ENCODE results near the gene NIT1. TPM values are rescaled to one million over a fixed set of nuclear protein-coding genes. Genes with fewer than 3 reads are reported as not detected.

NIT1 gene
- total and polyA plus RNA-seq, 2 of the 13 experiments (the other 11 are each of a cell fraction or from before 2014, with no cell fraction given): 22.7 to 31.0 TPM

DNA sequence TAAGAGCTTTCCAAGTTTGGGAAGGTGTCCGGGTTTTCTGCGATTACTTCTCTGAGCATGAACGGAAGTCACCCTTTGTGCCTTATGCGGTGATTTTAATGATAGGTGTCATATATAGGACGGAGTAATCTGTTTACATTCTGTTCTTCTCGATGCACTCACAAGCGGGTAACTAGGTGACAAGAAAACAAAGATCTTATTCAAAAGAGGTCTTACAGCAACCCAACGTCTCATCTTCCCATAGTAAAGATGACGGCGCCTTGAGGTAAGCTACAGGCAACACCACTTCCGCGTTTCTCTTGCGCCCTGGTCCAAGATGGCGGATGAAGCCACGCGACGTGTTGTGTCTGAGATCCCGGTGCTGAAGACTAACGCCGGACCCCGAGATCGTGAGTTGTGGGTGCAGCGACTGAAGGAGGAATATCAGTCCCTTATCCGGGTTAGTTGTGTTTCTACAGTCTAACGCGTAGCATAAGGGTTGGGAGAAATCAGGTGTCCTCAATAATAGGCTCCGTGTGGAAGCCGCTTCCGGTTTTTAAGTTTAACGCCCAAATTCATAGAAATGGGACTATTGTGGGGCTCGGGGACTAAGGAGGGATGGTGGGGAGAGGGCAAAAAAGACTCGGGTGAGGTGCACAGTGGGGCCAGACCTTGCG is 35.9 kb downstream of the NIT1 start, which contains the start of gene UFC1 (continued):
- TF ChIP-seq KLF6 (CRISPR knock-in tag; IDR thresholded peaks at IDR 0.05): peak; percentile 51; the same call in 1 of the 2 replicates
- TF ChIP-seq FLYWCH1 (CRISPR knock-in tag; IDR thresholded peaks at IDR 0.05): no peak
- no peak for TF ChIP-seq ATRX (CRISPR knock-in tag; IDR thresholded peaks at IDR 0.05; ENCODE audit: borderline replicate concordance)
- no peak for TF ChIP-seq ZNF136 (CRISPR knock-in tag; IDR thresholded peaks at IDR 0.05; ENCODE audit: low read depth)
- TF ChIP-seq, protein P1, sequence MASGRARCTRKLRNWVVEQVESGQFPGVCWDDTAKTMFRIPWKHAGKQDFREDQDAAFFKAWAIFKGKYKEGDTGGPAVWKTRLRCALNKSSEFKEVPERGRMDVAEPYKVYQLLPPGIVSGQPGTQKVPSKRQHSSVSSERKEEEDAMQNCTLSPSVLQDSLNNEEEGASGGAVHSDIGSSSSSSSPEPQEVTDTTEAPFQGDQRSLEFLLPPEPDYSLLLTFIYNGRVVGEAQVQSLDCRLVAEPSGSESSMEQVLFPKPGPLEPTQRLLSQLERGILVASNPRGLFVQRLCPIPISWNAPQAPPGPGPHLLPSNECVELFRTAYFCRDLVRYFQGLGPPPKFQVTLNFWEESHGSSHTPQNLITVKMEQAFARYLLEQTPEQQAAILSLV (CRISPR knock-in tag; IDR thresholded peaks at IDR 0.05; ENCODE audit: borderline replicate concordance): peak; percentile 33; the same call in 1 of the 2 replicates
- TF ChIP-seq, protein P2, sequence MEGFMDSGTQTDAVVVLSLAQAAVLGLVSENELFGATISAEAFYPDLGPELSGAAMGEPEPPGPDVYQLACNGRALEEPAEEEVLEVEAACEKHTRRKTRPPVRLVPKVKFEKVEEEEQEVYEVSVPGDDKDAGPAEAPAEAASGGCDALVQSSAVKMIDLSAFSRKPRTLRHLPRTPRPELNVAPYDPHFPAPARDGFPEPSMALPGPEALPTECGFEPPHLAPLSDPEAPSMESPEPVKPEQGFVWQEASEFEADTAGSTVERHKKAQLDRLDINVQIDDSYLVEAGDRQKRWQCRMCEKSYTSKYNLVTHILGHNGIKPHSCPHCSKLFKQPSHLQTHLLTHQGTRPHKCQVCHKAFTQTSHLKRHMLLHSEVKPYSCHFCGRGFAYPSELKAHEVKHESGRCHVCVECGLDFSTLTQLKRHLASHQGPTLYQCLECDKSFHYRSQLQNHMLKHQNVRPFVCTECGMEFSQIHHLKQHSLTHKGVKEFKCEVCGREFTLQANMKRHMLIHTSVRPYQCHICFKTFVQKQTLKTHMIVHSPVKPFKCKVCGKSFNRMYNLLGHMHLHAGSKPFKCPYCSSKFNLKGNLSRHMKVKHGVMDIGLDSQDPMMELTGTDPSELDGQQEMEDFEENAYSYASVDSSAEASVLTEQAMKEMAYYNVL (CRISPR knock-in tag; IDR thresholded peaks at IDR 0.05; ENCODE audit: borderline replicate concordance): no peak
- peak; percentile 65 for TF ChIP-seq SALL1 (CRISPR knock-in tag; IDR thresholded peaks at IDR 0.05)
- no peak for TF ChIP-seq FIP1L1 (IDR thresholded peaks at IDR 0.05; ENCODE audit: borderline replicate concordance, insufficient read depth, low read depth, low read length)
- TF ChIP-seq RFXANK (CRISPR knock-in tag; IDR thresholded peaks at IDR 0.05): no peak
- TF ChIP-seq, protein P3, sequence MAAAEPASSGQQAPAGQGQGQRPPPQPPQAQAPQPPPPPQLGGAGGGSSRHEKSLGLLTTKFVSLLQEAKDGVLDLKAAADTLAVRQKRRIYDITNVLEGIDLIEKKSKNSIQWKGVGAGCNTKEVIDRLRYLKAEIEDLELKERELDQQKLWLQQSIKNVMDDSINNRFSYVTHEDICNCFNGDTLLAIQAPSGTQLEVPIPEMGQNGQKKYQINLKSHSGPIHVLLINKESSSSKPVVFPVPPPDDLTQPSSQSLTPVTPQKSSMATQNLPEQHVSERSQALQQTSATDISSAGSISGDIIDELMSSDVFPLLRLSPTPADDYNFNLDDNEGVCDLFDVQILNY (CRISPR knock-in tag; conservative IDR thresholded peaks at IDR 0.05): no peak
- TF ChIP-seq ZC3H13 (CRISPR knock-in tag; IDR thresholded peaks at IDR 0.05): 0 out of 2 replicates have a peak, but pooled peaks have one; percentile 48
- TF ChIP-seq ZNF337 (CRISPR knock-in tag; IDR thresholded peaks at IDR 0.05; ENCODE audit: borderline replicate concordance, low read depth): no peak
- no peak for TF ChIP-seq RNF2 (conservative IDR thresholded peaks at IDR 0.05; ENCODE audit: low read depth)
- TF ChIP-seq, protein P4, sequence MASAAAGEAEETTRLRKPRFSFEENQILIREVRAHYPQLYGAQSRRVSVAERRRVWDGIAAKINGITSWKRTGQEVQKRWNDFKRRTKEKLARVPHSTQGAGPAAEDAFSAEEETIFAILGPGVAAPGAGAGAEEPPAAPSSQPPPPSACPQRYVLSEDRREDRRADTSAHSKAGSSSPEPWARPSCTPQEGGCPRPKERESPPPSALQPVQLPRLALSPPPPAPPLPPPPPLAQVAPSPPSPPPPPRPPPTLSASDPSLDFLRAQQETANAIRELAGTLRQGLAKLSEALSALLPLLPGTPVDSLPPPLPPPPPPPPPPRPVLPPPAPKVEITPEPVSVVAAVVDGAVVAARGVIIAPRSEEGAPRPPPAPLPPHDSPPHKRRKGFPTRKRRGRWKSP (CRISPR knock-in tag; IDR thresholded peaks at IDR 0.05): peak; percentile 68; the same call in 1 of the 2 replicates
- TF ChIP-seq, protein P5, sequence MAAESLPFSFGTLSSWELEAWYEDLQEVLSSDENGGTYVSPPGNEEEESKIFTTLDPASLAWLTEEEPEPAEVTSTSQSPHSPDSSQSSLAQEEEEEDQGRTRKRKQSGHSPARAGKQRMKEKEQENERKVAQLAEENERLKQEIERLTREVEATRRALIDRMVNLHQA (CRISPR knock-in tag; IDR thresholded peaks at IDR 0.05): no peak
- TF ChIP-seq NFIC (IDR thresholded peaks at IDR 0.05; ENCODE audit: low read length): no peak
- 0 out of 2 replicates have a peak, but pooled peaks have one; percentile 37 for TF ChIP-seq SALL2 (CRISPR knock-in tag; IDR thresholded peaks at IDR 0.05)
- no peak for TF ChIP-seq KAT7 (CRISPR knock-in tag; IDR thresholded peaks at IDR 0.05; ENCODE audit: borderline replicate concordance)
- no peak for TF ChIP-seq MAFF (IDR thresholded peaks at IDR 0.05; ENCODE audit: low read depth, low read length)
- TF ChIP-seq SMYD3 (CRISPR knock-in tag; IDR thresholded peaks at IDR 0.05): peak; percentile 37; the same call in 1 of the 2 replicates
- no peak for TF ChIP-seq HOXA7 (CRISPR knock-in tag; IDR thresholded peaks at IDR 0.05)
- TF ChIP-seq ETV5 (CRISPR knock-in tag; IDR thresholded peaks at IDR 0.05; ENCODE audit: borderline replicate concordance): no peak; the same call in 1 of the 2 replicates
- no peak for TF ChIP-seq CCDC6 (CRISPR knock-in tag; IDR thresholded peaks at IDR 0.05)
- TF ChIP-seq ZNF557 (CRISPR knock-in tag; IDR thresholded peaks at IDR 0.05): no peak
- no peak for TF ChIP-seq ZBTB38 (CRISPR knock-in tag; IDR thresholded peaks at IDR 0.05)
